Measurements from ENCODE around the gene PA2G4. TPM values are rescaled to one million over a fixed set of nuclear protein-coding genes. Genes with fewer than 3 reads are reported as not detected.
A peak's percentile ranks its signal among the peaks of the same experiment; 100 is the strongest.

The PA2G4 gene
- total and polyA plus RNA-seq, 4 experiments from 2014 or later = 106 to 223 (median 156) TPM

- peaks cover under 1% of the 10 kb centered on the region for H3K27me3 ChIP-seq (ENCODE audit: insufficient read depth, low read length)
- peak overlapping the region; percentile 63 to 89 (median 81) for H3K4me3 Mint-ChIP-seq
- H3K4me3 ChIP-seq (ENCODE audit: low read length in 2 of 2) = no peak overlapping the region
- peaks cover 20% of the 10 kb centered on the region for H3K4me1 ChIP-seq (ENCODE audit: insufficient read depth, low read length)
- H3K27me3 Mint-ChIP-seq = no peaks in the 10 kb centered on the region
- no peaks in the 10 kb centered on the region for H3K9me3 ChIP-seq (ENCODE audit: control insufficient read depth in 1 of 2, low read length in 2 of 2)
- no peaks in the 10 kb centered on the region for H3K36me3 Mint-ChIP-seq
- no peaks in the 10 kb centered on the region for H3K36me3 ChIP-seq (ENCODE audit: insufficient read depth, low read length)
- intact Hi-C loops (cut with micrococcal nuclease) = loop anchor here (2.0 kb wide), 1 partner anchor 32 kb away; no protein-coding TSS in a partner anchor
- ChIA-PET POLR2A (ENCODE audit: partially characterized antibody) (interaction anchor here (1.3 to 6.1 kb wide), 3 partner anchors 25 to 39 kb away, joined by 4 to 70 read pairs (median 23); partner anchors contain the start of genes PA2G4, RPL41 and ZC3H10), CTCF (ENCODE audit: partially characterized antibody) (interaction anchor here (0.7 to 2.2 kb wide), 7 partner anchors 24 to 81 kb away, joined by 3 to 7 read pairs (median 3); partner anchors contain the start of genes PA2G4 and ZC3H10)
- H3K4me1 Mint-ChIP-seq = peaks cover 0 to 25% (median 5%) of the 10 kb centered on the region in 4 donors
- no peaks in the 10 kb centered on the region for H3K9me3 Mint-ChIP-seq
- no peak overlapping the region for H3K27ac ChIP-seq (ENCODE audit: low read depth, low read length)
- peak overlapping the region in 2 of 7 donors; percentile 52 to 79 for H3K27ac Mint-ChIP-seq
- DNase-seq = no peak
Measured at GRCh38 chr12:56078427-56078826, 25.9 kb upstream of the PA2G4 start.

DNA sequence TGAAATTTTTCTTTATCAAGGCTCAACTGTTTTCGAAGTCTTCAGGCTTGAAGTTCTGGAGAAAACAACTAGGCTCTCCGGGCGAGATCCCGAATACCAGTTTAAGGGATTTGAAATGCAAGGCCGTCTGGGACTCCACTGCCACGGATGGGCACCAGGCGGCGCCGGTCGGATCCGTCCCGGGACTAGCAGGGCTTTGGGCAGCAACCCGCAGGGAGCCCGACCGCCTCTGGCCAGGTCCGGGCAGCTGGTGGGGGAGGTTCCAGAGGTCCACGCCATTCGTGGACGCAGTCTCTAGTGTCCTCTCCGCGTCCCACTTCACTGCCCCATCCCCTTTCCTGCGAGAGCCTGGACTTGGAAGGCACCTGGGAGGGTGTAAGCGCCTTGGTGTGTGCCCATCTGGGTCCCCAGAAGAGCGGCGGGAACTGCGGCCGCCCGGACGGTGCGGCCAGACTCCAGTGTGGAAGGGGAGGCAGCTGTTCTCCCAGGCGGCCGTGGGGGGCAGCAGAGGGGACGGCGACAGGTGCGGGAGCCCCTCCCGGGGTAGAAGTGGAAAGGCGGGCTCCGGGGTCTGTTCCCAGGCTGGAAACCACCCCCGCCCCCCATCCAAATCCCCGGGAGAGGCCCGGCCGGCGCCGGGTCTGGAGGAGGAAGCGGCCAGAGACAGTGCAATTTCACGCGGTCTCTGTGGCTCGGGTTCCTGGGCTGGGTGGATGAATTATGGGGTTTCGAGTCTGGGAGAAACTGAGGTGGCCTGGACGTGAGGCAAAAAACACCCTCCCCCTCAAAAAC lies 25.2 kb upstream of the PA2G4 start:
- Mint-ChIP-seq H3K4me1 (peaks cover 0 to 25% (median 5%) of the 10 kb centered on the region in 4 donors), H3K27ac (peak overlapping the region in 6 of 7 donors; percentile 36 to 91 (median 72)), H3K27me3 (peaks cover 0 to 3% of the 10 kb centered on the region in 2 donors), H3K4me3 (peak overlapping the region; percentile 84 to 91 (median 88)), H3K9me3 (no peaks in the 10 kb centered on the region), H3K36me3 (no peaks in the 10 kb centered on the region)
- intact Hi-C loops (cut with micrococcal nuclease) = loop anchor here (1.0 to 2.0 kb wide), 3 partner anchors 25 to 39 kb away; partner anchors contain the start of genes PA2G4 and ZC3H10
- ChIA-PET CTCF (ENCODE audit: partially characterized antibody) (interaction anchor here (1.0 to 2.2 kb wide), 7 partner anchors 12 to 356 kb away, joined by 3 to 7 read pairs (median 5); partner anchors contain the start of genes PA2G4 and ZC3H10), POLR2A (ENCODE audit: partially characterized antibody) (interaction anchor here (0.8 to 6.1 kb wide), 6 partner anchors 24 to 143 kb away, joined by 3 to 70 read pairs (median 5); partner anchors contain the start of genes PA2G4, RPL41, SMARCC2 and ZC3H10)
- Histone ChIP-seq H3K27ac (ENCODE audit: low read depth, low read length) (peak overlapping the region; percentile 2), H3K9me3 (ENCODE audit: control insufficient read depth in 1 of 2, low read length in 2 of 2) (no peaks in the 10 kb centered on the region), H3K36me3 (ENCODE audit: insufficient read depth, low read length) (no peaks in the 10 kb centered on the region), H3K27me3 (ENCODE audit: insufficient read depth, low read length) (peaks cover 6% of the 10 kb centered on the region), H3K4me3 (ENCODE audit: low read length in 2 of 2) (peak overlapping the region; percentile 52 to 86), H3K4me1 (ENCODE audit: insufficient read depth, low read length) (peaks cover 20% of the 10 kb centered on the region)
- DNase-seq = peak; percentile 27 to 65 (median 40)

DNA sequence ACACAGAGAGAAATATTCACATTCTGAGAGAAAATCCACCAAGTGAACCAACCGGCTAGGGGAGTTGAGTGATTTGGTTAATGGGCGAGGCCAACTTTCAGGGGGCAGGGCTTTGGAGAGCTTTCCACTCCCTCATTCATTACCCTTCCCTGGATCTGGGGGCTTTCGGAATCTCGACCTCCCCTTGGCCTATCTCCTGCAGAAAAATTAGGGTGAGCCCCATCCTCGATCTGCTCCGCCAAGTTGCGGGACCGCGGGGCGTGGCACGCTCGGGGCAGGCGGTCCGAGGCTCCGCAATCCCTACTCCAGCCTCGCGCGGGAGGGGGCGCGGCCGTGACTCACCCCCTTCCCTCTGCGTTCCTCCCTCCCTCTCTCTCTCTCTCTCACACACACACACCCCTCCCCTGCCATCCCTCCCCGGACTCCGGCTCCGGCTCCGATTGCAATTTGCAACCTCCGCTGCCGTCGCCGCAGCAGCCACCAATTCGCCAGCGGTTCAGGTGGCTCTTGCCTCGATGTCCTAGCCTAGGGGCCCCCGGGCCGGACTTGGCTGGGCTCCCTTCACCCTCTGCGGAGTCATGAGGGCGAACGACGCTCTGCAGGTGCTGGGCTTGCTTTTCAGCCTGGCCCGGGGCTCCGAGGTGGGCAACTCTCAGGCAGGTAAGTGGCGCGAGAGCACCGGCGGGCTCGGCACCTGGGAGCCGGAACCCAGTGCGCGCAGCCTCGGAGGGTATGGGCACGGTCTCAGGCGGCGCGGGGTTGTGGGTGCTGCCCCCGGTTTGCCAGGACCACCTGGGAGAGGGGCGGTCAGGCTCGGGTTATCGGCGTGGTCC lies 24.4 kb upstream of the PA2G4 start, which contains the start of gene ERBB3:
ERBB3 (plus strand) TSS at position 443 of the 833 bp plus-strand sequence; CDS start at position 579, 136 bp downstream.
- intact Hi-C loops (cut with micrococcal nuclease) = loop anchor here (1.0 to 2.0 kb wide), 3 partner anchors 24 to 38 kb away; partner anchors contain the start of genes PA2G4 and ZC3H10
- peaks cover 20% of the 10 kb centered on the region for H3K4me1 ChIP-seq (ENCODE audit: insufficient read depth, low read length)
- no peaks in the 10 kb centered on the region for H3K36me3 Mint-ChIP-seq
- peak within 1 kb of the TSS; percentile 52 to 86 for H3K4me3 ChIP-seq (ENCODE audit: low read length in 2 of 2)
- peak within 1 kb of the TSS; percentile 84 to 91 (median 88) for H3K4me3 Mint-ChIP-seq
- peak; percentile 37 to 84 (median 45) for DNase-seq
- peaks cover 6% of the 10 kb centered on the region for H3K27me3 ChIP-seq (ENCODE audit: insufficient read depth, low read length)
- ChIA-PET POLR2A (ENCODE audit: partially characterized antibody) (interaction anchor here (1.3 to 6.1 kb wide), 6 partner anchors 24 to 110 kb away, joined by 3 to 70 read pairs (median 6); partner anchors contain the start of genes PA2G4, RPL41, SMARCC2 and ZC3H10), CTCF (ENCODE audit: partially characterized antibody) (interaction anchor here (0.8 to 2.2 kb wide), 11 partner anchors 11 to 356 kb away, joined by 3 to 8 read pairs (median 4); partner anchors contain the start of genes PA2G4 and ZC3H10)
- no peaks in the 10 kb centered on the region for H3K9me3 Mint-ChIP-seq
- peak within 1 kb of the TSS; percentile 2 for H3K27ac ChIP-seq (ENCODE audit: low read depth, low read length)
- H3K27ac Mint-ChIP-seq = peak within 1 kb of the TSS in 6 of 7 donors; percentile 37 to 91 (median 66)
- peaks cover 0 to 25% (median 5%) of the 10 kb centered on the region in 4 donors for H3K4me1 Mint-ChIP-seq
- no peaks in the 10 kb centered on the region for H3K36me3 ChIP-seq (ENCODE audit: insufficient read depth, low read length)
- H3K27me3 Mint-ChIP-seq = peaks cover 0 to 3% of the 10 kb centered on the region in 2 donors
- no peaks in the 10 kb centered on the region for H3K9me3 ChIP-seq (ENCODE audit: control insufficient read depth in 1 of 2, low read length in 2 of 2)

- Mint-ChIP-seq H3K9me3 (no peaks in the 10 kb centered on the region), H3K4me3 (peak overlapping the region; percentile 49 to 90 (median 84)), H3K36me3 (no peaks in the 10 kb centered on the region), H3K27ac (peak overlapping the region in 2 of 7 donors; percentile 37 to 76), H3K4me1 (peaks cover 0 to 25% (median 5%) of the 10 kb centered on the region in 4 donors), H3K27me3 (peaks cover 0 to 3% of the 10 kb centered on the region in 2 donors)
- ChIA-PET CTCF (ENCODE audit: partially characterized antibody) (interaction anchor here (0.6 to 2.2 kb wide), 9 partner anchors 10 to 342 kb away, joined by 3 to 8 read pairs (median 4); partner anchors contain the start of gene PA2G4), POLR2A (ENCODE audit: partially characterized antibody) (interaction anchor here (1.3 to 6.1 kb wide), 5 partner anchors 23 to 107 kb away, joined by 4 to 70 read pairs (median 6); partner anchors contain the start of genes PA2G4, RAB5B, RPL41 and ZC3H10)
- H3K4me1 ChIP-seq (ENCODE audit: insufficient read depth, low read length) = peaks cover 20% of the 10 kb centered on the region
- DNase-seq = no peak
- H3K9me3 ChIP-seq (ENCODE audit: control insufficient read depth in 1 of 2, low read length in 2 of 2) = no peaks in the 10 kb centered on the region
- H3K36me3 ChIP-seq (ENCODE audit: insufficient read depth, low read length) = no peaks in the 10 kb centered on the region
- peak overlapping the region in 1 of 2 donors; percentile 52 for H3K4me3 ChIP-seq (ENCODE audit: low read length in 2 of 2)
- intact Hi-C loops (cut with micrococcal nuclease) = no loop called here
- no peak overlapping the region for H3K27ac ChIP-seq (ENCODE audit: low read depth, low read length)
- H3K27me3 ChIP-seq (ENCODE audit: insufficient read depth, low read length) = peaks cover 6% of the 10 kb centered on the region
Measured at GRCh38 chr12:56080556-56081138, 23.7 kb upstream of the PA2G4 start.

GRCh38 chr12:56081393-56082347 lies 22.7 kb upstream of the PA2G4 start:
- Histone ChIP-seq H3K27me3 (ENCODE audit: insufficient read depth, low read length) (peaks cover 6% of the 10 kb centered on the region), H3K36me3 (ENCODE audit: insufficient read depth, low read length) (no peaks in the 10 kb centered on the region), H3K4me3 (ENCODE audit: low read length in 2 of 2) (no peak overlapping the region), H3K4me1 (ENCODE audit: insufficient read depth, low read length) (peaks cover 20% of the 10 kb centered on the region), H3K27ac (ENCODE audit: low read depth, low read length) (no peak overlapping the region), H3K9me3 (ENCODE audit: control insufficient read depth in 1 of 2, low read length in 2 of 2) (no peaks in the 10 kb centered on the region)
- intact Hi-C loops (cut with micrococcal nuclease) = no loop called here
- peak overlapping the region in 1 of 7 donors; percentile 76 for H3K27ac Mint-ChIP-seq
- POLR2A ChIA-PET (ENCODE audit: partially characterized antibody) = interaction anchor here (0.6 to 6.1 kb wide), 5 partner anchors 21 to 108 kb away, joined by 3 to 70 read pairs (median 6); partner anchors contain the start of genes PA2G4, RAB5B, RPL41 and ZC3H10
- H3K27me3 Mint-ChIP-seq = peaks cover 0 to 3% of the 10 kb centered on the region in 2 donors
- peak overlapping the region in 7 of 8 donors; percentile 17 to 88 (median 71) for H3K4me3 Mint-ChIP-seq
- no peaks in the 10 kb centered on the region for H3K9me3 Mint-ChIP-seq
- CTCF ChIA-PET (ENCODE audit: partially characterized antibody) = interaction anchor here (0.6 to 2.2 kb wide), 4 partner anchors 23 to 60 kb away, joined by 3 to 8 read pairs (median 6); partner anchors contain the start of gene PA2G4
- DNase-seq = no peak
- no peaks in the 10 kb centered on the region for H3K36me3 Mint-ChIP-seq
- peaks cover 0 to 25% (median 5%) of the 10 kb centered on the region in 4 donors for H3K4me1 Mint-ChIP-seq

All from CD4-positive, alpha-beta memory T cell (primary cell).